K562 (cell line): Measurements from ENCODE around the gene LAPTM5. TPM values are rescaled to one million over a fixed set of nuclear protein-coding genes. Genes with fewer than 3 reads are reported as not detected.

Experiments used
- ATAC-seq: fragments of 200-7000 bp; cut with Tn5 transposase; 3 replicates; pipeline ENCODE4 v1.9.1; 2020; ENCODE audit warnings: moderate library complexity
- BruUV-seq: library from RNA; stranded (reverse); fragments of 400-500 nt; replicated peaks from 2 replicates; lab custom pipeline; 2021; lab: Mats Ljungman, UMichigan
- CTCF ChIA-PET: fragments of 300-600 bp; formaldehyde crosslinking; extraction: SDS; loops from one replicate; lab custom pipeline; 2021; ENCODE audit warnings: low intra/inter-chr PET ratio; lab: Yijun Ruan, JAX
- POLR2A ChIA-PET: fragments of 300-600, 350-650 bp; sonication (Branson Sonifier 250); formaldehyde crosslinking; extraction: SDS; loops from one replicate; lab custom pipeline; 2021; ENCODE audit warnings: antibody characterized with exemption, inconsistent platforms; lab: Yijun Ruan, JAX
- DNase-seq, 4 experiments: peaks; one replicate each; pipeline versions ENCODE4 v3.0.0 to v3.0.0-alpha.2; 2011 to 2018; ENCODE audit warnings: low spot score in 3 of 4, mixed read lengths in 3 of 4; ENCODE audit errors: extremely low read depth in 1 of 4
- FAIRE-seq: peaks from 2 replicates; lab custom pipeline; 2011; peaks lifted over from hg19 to GRCh38; lab: Jason Lieb, UNC
- H2AFZ ChIP-seq: 2 replicates; pipeline ENCODE4 v1.6.0; 2011; ENCODE audit warnings: low read depth, low read length, control low read depth, inconsistent platforms
- H3K27ac ChIP-seq: fragments of 200-600 bp; 3 replicates; pipeline ENCODE4 v1.8.0; 2011; ENCODE audit warnings: low read depth, mild to moderate bottlenecking, control low read depth, inconsistent platforms, low read length, moderate library complexity, mixed read lengths; ENCODE audit errors: extremely low read depth
- H3K27me3 ChIP-seq, 2 experiments: fragments of 300-600 bp in 1 of 2; 2 replicates in 1 of 2; 3 replicates in 1 of 2; pipeline versions ENCODE4 v1.6.0 to v1.8.0; 2011; ENCODE audit warnings: inconsistent platforms in 2 of 2, low read length in 2 of 2, mild to moderate bottlenecking in 1 of 2, mixed read lengths in 1 of 2, moderate library complexity in 1 of 2; ENCODE audit not compliant: control insufficient read depth in 2 of 2, insufficient read depth in 2 of 2
- H3K36me3 ChIP-seq: fragments of 300-600 bp; 3 replicates; pipeline ENCODE4 v1.8.0; 2011; ENCODE audit warnings: mild to moderate bottlenecking, low read length, inconsistent platforms; ENCODE audit not compliant: control insufficient read depth, insufficient read depth
- H3K4me1 ChIP-seq, 2 experiments: fragments of 200-600 bp in 1 of 2; replicated peaks in 1 of 2; 2 replicates in 1 of 2; 3 replicates in 1 of 2; pipeline versions ENCODE4 v1.5.1 to v1.8.0; 2011; ENCODE audit warnings: inconsistent platforms in 2 of 2, low read length in 2 of 2, mild to moderate bottlenecking in 1 of 2, mixed read lengths in 1 of 2, moderate library complexity in 1 of 2; ENCODE audit not compliant: control insufficient read depth in 2 of 2, insufficient read depth in 2 of 2
- H3K4me2 ChIP-seq: 2 replicates; pipeline ENCODE4 v1.6.1; 2011; ENCODE audit warnings: low read length, control low read depth, inconsistent platforms, mixed read lengths; ENCODE audit not compliant: insufficient read depth
- H3K4me3 ChIP-seq: fragments of 200-600 bp; sonication (generic), shearing (Covaris generic); 2 replicates; pipeline ENCODE4 v1.5.1; 2016; ENCODE audit warnings: control low read depth, inconsistent platforms
- H3K79me2 ChIP-seq: fragments of 200-600 bp; 3 replicates; pipeline ENCODE4 v1.8.0; 2011; ENCODE audit warnings: low read length, inconsistent platforms; ENCODE audit not compliant: control insufficient read depth, insufficient read depth
- H3K9ac ChIP-seq, 2 experiments: 2 replicates each; pipeline versions ENCODE4 v1.6.0 to v1.6.1; 2011; ENCODE audit warnings: low read depth in 2 of 2, low read length in 2 of 2, control low read depth in 1 of 2, inconsistent platforms in 1 of 2, mild to moderate bottlenecking in 1 of 2, mixed read lengths in 1 of 2; ENCODE audit not compliant: insufficient read depth in 1 of 2
- H3K9me1 ChIP-seq: one replicate; pipeline ENCODE4 v1.6.0; 2011; ENCODE audit warnings: inconsistent platforms, mild to moderate bottlenecking, low read length, moderate library complexity; ENCODE audit not compliant: control insufficient read depth, insufficient read depth
- H3K9me3 ChIP-seq: replicated peaks from 2 replicates; pipeline ENCODE4 v1.5.1; 2011; ENCODE audit warnings: low read depth, low read length, inconsistent platforms; ENCODE audit not compliant: control insufficient read depth, insufficient read depth
- H4K20me1 ChIP-seq: replicated peaks from 2 replicates; pipeline ENCODE4 v1.6.1; 2011; ENCODE audit warnings: low read length, inconsistent platforms, mixed read lengths; ENCODE audit not compliant: control insufficient read depth, insufficient read depth
- ARID1B ChIP-seq: fragments of 450-650 bp; IDR thresholded peaks from 2 replicates; pipeline ENCODE4 v1.6.1; 2016; ENCODE audit warnings: antibody characterized with exemption, mild to moderate bottlenecking, inconsistent platforms
- CC2D1A ChIP-seq: fragments of 450-650 bp; IDR thresholded peaks from 2 replicates; pipeline ENCODE4 v1.6.1; 2017; ENCODE audit warnings: mild to moderate bottlenecking
- ETV5 ChIP-seq: sonication (generic); formaldehyde crosslinking; IDR thresholded peaks from 2 replicates; pipeline ENCODE4 v1.4.0; 2020; ENCODE audit warnings: low read depth, mild to moderate bottlenecking, missing genetic modification reagents
- HDAC1 ChIP-seq, 2 experiments: fragments of 450-650 bp; IDR thresholded peaks; 2 replicates each; pipeline ENCODE4 v1.6.1; 2016 to 2017; ENCODE audit warnings: inconsistent platforms in 1 of 2, mild to moderate bottlenecking in 1 of 2, moderate library complexity in 1 of 2
- NFIC ChIP-seq: fragments of 450-650 bp; IDR thresholded peaks from 2 replicates; pipeline ENCODE4 v1.6.1; 2017; ENCODE audit warnings: mild to moderate bottlenecking, inconsistent platforms
- NR0B1 ChIP-seq: fragments of 450-650 bp; IDR thresholded peaks from one replicate; pipeline ENCODE4 v1.6.1; 2018; ENCODE audit warnings: mild to moderate bottlenecking, moderate library complexity; ENCODE audit not compliant: partially characterized antibody
- PBX2 ChIP-seq, 2 experiments: IDR thresholded peaks in 1 of 2; conservative IDR thresholded peaks in 1 of 2; 2 replicates each; pipeline ENCODE4 v1.6.1; 2016; ENCODE audit warnings: low read depth in 2 of 2, mild to moderate bottlenecking in 1 of 2, missing compliant biosample characterization in 1 of 2, missing genetic modification characterization in 1 of 2, moderate library complexity in 1 of 2
- SFPQ ChIP-seq: fragments of 200-400 bp; formaldehyde crosslinking; IDR thresholded peaks from 2 replicates; pipeline ENCODE4 v1.6.1; 2017; ENCODE audit warnings: mild to moderate bottlenecking, low read depth, low read length, moderate library complexity
- SNRNP70 ChIP-seq: fragments of 200-400 bp; formaldehyde crosslinking; optimal IDR thresholded peaks from 2 replicates; pipeline ENCODE3; 2017; ENCODE audit warnings: low read depth, low read length
- ZBTB43 ChIP-seq: sonication (generic); formaldehyde crosslinking; IDR thresholded peaks from 2 replicates; pipeline ENCODE4 v1.8.0; 2023; ENCODE audit warnings: mild to moderate bottlenecking, missing genetic modification reagents
- ZNF239 ChIP-seq: fragments of 250-450 bp; sonication (Bioruptor Pico); IDR thresholded peaks from 2 replicates; pipeline ENCODE4 v1.4.0; 2020; ENCODE audit warnings: mild to moderate bottlenecking
- ZNF707 ChIP-seq: fragments of 250-450 bp; sonication (Bioruptor Pico); conservative IDR thresholded peaks from 2 replicates; pipeline ENCODE4 v1.8.0; 2022; ENCODE audit warnings: inconsistent platforms, mild to moderate bottlenecking, moderate library complexity
- ZNF76 ChIP-seq: fragments of 250-450 bp; sonication (Bioruptor Pico); IDR thresholded peaks from 2 replicates; pipeline ENCODE4 v1.4.0; 2020; ENCODE audit warnings: mild to moderate bottlenecking, moderate library complexity, borderline replicate concordance
- WGBS: fragments of 100-300 bp; shearing (Covaris generic); methylation state at CpG from one replicate; pipeline ENCODE4 v1.1.6; 2016; ENCODE audit warnings: low coverage, mixed read lengths; ENCODE audit not compliant: insufficient coverage; ENCODE audit errors: missing lambda C conversion rate; 5-methylcytosine and 5-hydroxymethylcytosine counted together
- in situ Hi-C: fragments of 300-500 bp; cut with MboI; formaldehyde crosslinking; loops from 4 replicates; pipeline ENCODE4 v1.15.0; 2018; ENCODE audit warnings: inconsistent platforms, mixed read lengths
- intact Hi-C: fragments of 100-400 bp; cut with micrococcal nuclease; formaldehyde crosslinking; loops from 2 replicates; pipeline ENCODE4 v1.14.2; 2022
- polyA plus RNA-seq, 8 experiments: library from polyadenylated mRNA; depleted of rRNA in 4 of 8; stranded (reverse) in 5 of 8; unstranded in 3 of 8; fragments of >200 nt; fragmentation: Nextera tagmentation in 2 of 8; fragmentation: Illumina TruSeq in 1 of 8; extraction: Ambion mirVana in 2 of 8; extraction: Trizol in 1 of 8; gene quantifications; 2 replicates each; pipeline versions ENCODE4 v1.2.1 to v1.2.3, GENCODE V29; 2011 to 2014; ENCODE audit warnings: inconsistent platforms in 1 of 8, missing spikeins in 1 of 8
- total RNA-seq, 7 experiments: library from RNA; depleted of rRNA in 6 of 7; stranded (reverse); fragments of >200 nt in 6 of 7; fragmentation: Illumina TruSeq in 2 of 7; extraction: Trizol in 2 of 7; gene quantifications; 2 replicates each; pipeline versions ENCODE4 v1.2.1 to v1.2.3, GENCODE V29; 2011 to 2021; ENCODE audit warnings: low replicate concordance in 1 of 7

LAPTM5 gene
- total and polyA plus RNA-seq, 9 of the 15 experiments (the other 6 are each of a cell fraction or from before 2014, with no cell fraction given): 2.4 to 47.3 (median 20.3) TPM

- intact Hi-C loops: no loop called here
- in situ Hi-C loops: no loop called here
- H3K27me3 ChIP-seq: peaks cover 0 to 13% of the 10 kb centered on the region in 2 experiments; a peak in 2 of 5 replicates
- peaks cover 5% of the 10 kb centered on the region for H3K79me2 ChIP-seq
- ChIA-PET POLR2A (interaction anchor here (1.2 kb wide), 1 partner anchor 55 kb away, joined by 3 read pairs; no protein-coding TSS in a partner anchor), CTCF (no interaction called here)
- no peak overlapping the region for H3K27ac ChIP-seq
- no TSS peak for BruUV-seq
- H3K9me1 ChIP-seq: no peaks in the 10 kb centered on the region
- H3K4me1 ChIP-seq: peaks cover 6 to 22% of the 10 kb centered on the region in 2 experiments; a peak in 4 of 5 replicates
- FAIRE-seq (no peak), DNase-seq (no peak), ATAC-seq (no peak)
- H4K20me1 ChIP-seq: no peaks in the 10 kb centered on the region
- no peak overlapping the region for H2AFZ ChIP-seq
- no peak overlapping the region for H3K4me3 ChIP-seq
- peaks cover 9% of the 10 kb centered on the region for H3K9me3 ChIP-seq
- H3K36me3 ChIP-seq: no peaks in the 10 kb centered on the region; the same call in 2 of the 3 replicates
- peak overlapping the region in 1 of 2 experiments; percentile 63; a peak in 1 of 4 replicates for H3K9ac ChIP-seq
- no peak overlapping the region for H3K4me2 ChIP-seq
- TF ChIP-seq ZNF76 (CRISPR knock-in tag) (no peak), NR0B1 (no peak), CC2D1A (no peak), PBX2 (CRISPR knock-in tag; IDR thresholded peaks at IDR 0.05; ENCODE audit: low read depth) (no peak), PBX2 (tag; conservative IDR thresholded peaks at IDR 0.05; ENCODE audit: low read depth) (no peak), ETV5 (CRISPR knock-in tag) (no peak), ZBTB43 (no peak), ZNF707 (CRISPR knock-in tag) (no peak), NFIC (no peak), HDAC1 (IDR thresholded peaks at IDR 0.05) (no peak), SFPQ (no peak), ZNF239 (CRISPR knock-in tag) (no peak), ARID1B (no peak), SNRNP70 (no peak)
- 41% methylated on average over 4 of the region's 4 CpGs for WGBS
Measured at GRCh38 chr1:30714025-30714424, 43.5 kb downstream of the LAPTM5 start.
